IPS-11a (cell line): ENCODE data around the gene PYDC1.
"Not testable (repeated sequence)": the region's sequence is repeated elsewhere in the genome, so short reads cannot be mapped to it uniquely, and the experiment has no call there.

Experiments
- H3K4me3 ChIP-seq: one replicate; pipeline ENCODE4 v1.5.1; 2013; ENCODE audit warnings: low read depth, low read length, control low read depth

The PYDC1 gene

GRCh38 chr16:31223044-31223443, 6.1 kb upstream of the PYDC1 start:
- no peak overlapping the region for H3K4me3 ChIP-seq

GRCh38 chr16:31221357-31222160, 4.6 kb upstream of the PYDC1 start:
- no peak overlapping the region for H3K4me3 ChIP-seq

DNA sequence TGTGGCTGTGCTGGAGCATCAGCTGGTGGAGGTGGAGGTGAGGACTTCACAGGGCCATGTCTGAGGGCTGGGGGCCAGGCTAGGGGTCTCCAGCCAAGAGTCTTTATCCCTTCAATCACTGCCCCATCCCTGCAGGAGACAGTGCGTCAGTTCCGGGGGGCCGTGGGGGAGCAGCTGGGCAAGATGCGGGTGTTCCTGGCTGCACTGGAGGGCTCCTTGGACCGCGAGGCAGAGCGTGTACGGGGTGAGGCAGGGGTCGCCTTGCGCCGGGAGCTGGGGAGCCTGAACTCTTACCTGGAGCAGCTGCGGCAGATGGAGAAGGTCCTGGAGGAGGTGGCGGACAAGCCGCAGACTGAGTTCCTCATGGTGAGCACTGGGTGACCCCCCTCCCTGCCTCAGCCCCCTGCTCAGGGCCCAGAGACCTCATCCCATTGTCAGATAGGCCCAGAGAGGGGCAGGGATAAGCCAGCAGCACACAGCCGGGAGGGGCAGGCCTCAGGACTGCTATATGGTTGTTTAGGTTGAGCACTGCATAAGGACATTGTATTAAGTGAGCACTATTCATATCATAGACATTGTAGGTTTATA, 2.3 kb upstream of the PYDC1 start:
- H3K4me3 ChIP-seq, result no peak overlapping the region

DNA sequence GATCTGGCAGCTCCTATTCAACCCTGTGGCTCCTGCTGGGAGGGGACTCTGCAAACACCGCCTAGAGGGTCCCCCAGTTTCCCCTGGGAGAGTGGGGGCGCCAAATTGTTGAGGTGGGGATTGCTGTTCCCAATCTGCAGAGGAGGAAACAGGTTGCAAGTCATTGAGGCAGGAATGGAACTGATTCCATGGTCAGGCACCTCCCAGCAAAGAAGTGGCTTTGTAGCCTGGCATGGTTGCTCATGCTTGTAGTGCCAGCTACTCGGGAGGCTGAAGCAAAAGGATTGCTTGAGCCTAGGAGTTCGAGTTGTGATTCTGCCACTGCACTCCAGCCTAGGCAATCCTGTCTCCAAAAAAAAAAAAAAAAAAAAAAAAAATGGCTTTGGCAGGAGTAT, 198 bp upstream of the PYDC1 start:
- H3K4me3 ChIP-seq, result no peak overlapping the region

DNA sequence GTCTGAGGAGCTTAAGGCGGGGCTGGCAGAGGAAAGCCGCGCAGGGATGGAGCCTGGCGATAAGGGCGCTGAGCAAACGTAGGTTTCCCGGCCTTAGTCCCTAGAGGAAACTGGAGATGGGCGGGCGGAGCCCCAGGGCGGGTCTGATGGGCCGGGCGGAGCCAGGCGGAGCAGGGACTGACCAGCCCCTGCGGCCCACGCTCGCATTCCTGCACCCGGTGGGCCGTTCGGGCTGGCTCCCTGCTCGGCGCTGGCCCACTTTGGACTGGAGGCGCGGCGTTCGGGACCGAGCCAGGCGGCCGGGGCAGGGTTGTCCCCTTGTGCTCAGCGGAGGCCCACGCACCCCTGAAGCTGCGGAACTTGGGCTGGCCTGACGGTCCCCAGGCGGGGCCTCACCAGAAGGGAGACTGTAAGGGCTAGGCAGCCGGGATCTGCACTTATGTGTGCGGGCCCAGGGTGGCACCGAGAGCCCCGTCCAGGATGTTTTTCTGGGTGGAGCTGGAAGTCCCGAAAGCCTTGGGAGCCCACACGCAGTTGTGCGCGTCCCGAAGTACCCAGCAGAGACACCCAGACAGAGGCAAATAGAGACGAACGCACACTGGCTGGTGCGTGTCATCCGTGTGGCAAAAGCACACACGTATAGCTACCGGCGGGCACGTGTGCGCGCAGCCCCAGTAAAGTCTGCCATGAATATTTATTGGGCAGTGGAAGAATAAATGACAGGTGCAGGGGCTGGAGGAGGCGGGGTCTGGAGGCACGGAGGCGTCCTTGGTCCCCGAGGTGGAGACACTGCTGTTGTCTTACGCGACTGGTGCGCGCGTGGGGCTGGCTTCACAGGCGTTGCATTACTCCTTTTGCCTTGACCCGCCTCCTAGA, 1.4 kb downstream of the PYDC1 start:
- peak overlapping the region; percentile 48 for H3K4me3 ChIP-seq

GRCh38 chr16:31214708-31215286, 2.1 kb downstream of the PYDC1 start:
- H3K4me3 ChIP-seq, result peak overlapping the region; percentile 48

DNA sequence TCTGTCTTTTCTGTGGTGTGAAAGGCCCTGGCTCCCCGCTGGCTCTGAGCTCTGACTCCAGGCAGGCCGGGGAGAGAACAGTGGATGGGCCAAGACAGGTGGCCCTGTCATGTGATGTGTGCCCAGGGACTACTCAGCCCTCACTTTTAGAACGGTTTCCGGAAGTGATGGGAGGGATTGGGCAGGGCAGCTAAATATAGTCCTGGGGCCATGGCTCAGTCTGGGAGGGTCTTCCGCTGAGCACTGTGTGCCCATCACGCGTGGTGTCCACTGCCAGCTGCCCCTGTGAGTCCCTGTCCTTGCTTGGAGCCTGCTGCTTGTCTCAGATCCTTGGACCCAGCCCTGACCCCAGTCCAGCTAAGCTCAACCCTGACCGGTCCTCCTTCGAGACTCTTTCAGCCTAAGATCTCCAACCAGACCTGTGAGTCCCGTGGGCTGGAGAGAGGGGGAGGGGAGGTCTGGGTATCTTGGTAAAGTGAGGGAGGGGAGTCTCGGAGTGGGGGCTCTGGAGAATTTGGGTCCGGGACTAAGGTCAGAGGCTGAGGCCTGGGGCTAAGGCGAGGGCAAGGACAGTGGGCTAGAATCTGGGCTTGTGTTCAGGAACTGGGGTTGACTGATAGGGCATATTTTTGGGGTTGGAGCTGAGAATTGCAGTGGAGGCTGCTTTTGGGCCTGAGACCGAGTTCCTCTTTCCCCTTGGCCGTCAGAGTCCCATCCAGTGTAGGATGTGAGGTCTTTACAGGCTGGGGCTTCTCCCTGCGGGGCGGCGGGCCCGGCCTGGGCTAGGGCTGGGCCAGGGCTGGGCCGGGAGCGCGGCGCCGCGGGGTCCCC, 2.8 kb downstream of the PYDC1 start, which contains the start of gene TRIM72:
Gene TRIM72, plus strand, starts transcription at position 243 of the 831 bp plus-strand sequence. CDS start 620 bp downstream, outside the sequence.
- H3K4me3 ChIP-seq, result peak within 1 kb of the TSS; percentile 48

DNA sequence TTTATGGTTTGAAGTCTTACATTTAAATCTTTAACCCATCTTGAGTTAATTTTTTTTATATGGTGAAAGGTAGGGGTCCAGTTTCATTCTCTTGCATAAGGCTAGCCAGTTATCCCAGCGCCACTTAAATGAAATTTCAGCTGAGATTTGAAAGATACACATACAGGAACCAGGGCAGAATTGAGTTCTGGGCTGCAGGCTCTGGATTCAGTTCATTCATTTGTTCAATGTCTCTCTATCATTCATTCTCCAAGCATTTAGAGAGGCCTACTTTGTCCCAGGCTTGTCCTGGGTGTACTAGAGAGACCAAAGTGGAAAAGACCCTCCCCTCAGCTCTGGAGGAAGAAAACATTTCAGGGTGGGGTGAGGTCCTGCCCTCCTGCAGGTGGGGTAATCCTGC, 3.6 kb downstream of the PYDC1 start:
- H3K4me3 ChIP-seq, result no peak overlapping the region

GRCh38 chr16:31206776-31207175, 10.2 kb downstream of the PYDC1 start:
- no peak overlapping the region for H3K4me3 ChIP-seq

GRCh38 chr16:31204871-31205666, 11.9 kb downstream of the PYDC1 start:
- H3K4me3 ChIP-seq, result no peak overlapping the region

- H3K4me3 ChIP-seq, result peak within 1 kb of the TSS; percentile 79
These were observed 14.2 kb downstream of the PYDC1 start, which contains the start of gene PYCARD for GRCh38 chr16:31202414-31203375. PYCARD (minus strand) TSS chr16:31202760; CDS start chr16:31202690, 70 bp downstream.

DNA sequence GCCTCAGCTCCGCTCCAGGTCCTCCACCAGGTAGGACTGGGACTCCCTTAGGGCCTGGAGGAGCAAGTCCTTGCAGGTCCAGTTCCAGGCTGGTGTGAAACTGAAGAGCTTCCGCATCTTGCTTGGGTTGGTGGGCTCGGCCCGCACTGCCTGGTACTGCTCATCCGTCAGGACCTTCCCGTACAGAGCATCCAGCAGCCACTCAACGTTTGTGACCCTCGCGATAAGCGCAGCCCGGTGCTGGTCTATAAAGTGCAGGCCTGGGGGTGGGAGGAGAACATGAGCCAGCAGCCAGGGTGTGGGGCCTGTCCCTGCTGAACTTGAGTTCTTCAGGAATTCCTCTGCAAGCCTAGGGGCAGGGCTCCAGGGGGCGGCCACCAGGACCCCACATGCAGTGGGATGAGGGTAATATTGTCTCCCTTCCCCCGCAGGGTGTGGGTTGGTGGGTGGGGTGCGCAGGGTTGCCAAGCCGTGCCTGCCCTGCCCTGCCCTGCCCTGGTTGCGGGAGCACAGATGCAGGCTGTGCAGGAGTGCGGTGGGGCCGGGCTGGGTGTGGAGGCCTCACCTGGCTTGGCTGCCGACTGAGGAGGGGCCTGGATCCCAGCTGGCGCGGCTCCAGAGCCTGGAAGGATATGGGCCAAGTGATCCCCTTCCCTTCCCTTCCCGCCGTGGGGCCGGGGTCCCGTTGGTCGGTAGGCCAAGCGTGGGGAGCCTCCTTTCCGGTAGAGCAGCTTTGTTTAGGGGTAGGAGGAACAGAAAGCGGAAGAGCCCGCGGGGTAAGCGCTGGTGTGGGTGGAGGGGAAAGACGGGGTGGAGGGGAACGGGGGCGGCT, 15.1 kb downstream of the PYDC1 start:
- peak overlapping the region; percentile 79 for H3K4me3 ChIP-seq

DNA sequence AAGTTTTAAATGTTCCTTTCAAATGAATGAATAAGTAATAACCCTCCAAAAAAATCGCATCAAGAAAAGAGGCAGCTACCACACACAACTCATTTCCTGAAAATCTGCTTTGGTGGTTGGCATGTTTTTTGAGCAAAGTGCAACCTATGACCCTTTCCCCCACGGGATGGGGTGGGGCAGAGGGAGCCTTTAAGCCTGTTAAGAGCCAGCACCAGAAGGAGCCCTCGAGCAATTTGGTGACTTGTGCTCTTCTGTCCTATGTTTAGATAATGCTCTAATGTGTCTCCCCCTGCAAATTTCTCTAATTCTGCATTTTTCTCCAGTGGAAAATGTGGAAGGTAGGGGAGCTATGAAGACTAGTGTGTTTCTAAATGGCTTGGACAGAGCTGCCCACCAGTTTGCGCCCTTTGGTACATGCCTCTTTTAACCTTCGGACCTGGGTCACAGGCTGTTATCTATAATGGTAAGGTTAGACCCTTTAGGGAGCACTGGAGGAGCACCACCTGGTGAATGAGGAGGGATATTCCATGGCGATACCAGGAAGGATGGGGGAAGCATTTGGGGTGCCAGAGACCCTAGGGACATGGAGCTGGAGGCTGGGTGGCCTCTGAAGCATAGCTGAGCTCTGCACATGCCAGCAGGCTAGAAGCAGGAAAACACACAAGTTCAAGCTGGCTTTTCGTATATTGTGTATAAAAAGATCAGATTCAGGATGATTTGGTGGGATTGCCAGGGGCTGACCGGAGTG, 15.9 kb downstream of the PYDC1 start:
- peak overlapping the region; percentile 79 for H3K4me3 ChIP-seq

DNA sequence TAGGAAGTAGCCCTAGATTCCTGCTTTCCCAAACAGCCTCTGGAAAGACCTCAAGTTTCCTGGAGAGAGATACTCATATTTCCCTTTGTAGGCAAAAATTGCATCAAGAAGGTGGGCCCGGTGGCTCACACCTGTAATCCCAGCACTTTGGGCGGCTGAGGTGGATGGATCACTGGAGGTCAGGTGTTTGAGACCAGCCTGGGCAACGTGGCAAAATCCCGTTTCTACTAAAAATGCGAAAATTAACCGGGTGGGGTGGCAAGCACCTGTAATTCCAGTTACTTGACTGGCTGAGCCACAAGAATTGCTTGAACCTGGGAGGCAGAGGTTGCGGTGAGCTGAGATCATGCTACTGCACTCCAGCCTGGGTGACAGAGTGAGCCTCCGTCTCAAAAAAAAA, 16.8 kb downstream of the PYDC1 start:
- H3K4me3 ChIP-seq, result not testable (repeated sequence)

DNA sequence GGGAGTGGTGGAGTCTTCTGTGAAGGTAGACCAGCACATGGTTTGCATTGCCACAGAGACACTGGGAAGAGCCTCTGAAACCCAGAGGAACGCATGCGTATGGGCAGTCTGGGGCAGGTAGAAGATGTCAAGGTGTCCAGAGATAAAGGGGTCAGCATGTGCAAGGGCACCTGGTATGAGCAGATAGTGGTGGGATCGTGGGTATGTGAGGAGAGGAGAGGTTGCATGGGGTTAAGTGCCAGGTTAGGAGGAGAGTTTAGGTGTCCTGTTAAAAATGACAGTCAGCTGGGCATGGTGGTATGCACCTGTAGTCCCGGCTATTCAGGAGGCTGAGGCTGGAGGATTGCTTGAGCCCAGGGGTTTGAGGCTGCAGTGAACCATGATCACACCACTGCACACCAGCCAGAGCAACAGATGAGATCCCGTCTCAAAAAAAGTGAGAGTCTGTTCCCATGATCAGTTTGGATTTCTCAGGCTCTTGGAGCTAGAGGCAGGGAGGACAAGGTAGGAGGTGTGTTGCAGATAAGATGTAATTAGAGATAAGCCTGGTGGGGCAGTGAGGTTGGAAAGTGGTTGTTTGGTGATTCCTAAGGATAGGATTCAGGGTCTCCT, 17.4 kb downstream of the PYDC1 start:
- no peak overlapping the region for H3K4me3 ChIP-seq

GRCh38 chr16:31198207-31198882, 18.6 kb downstream of the PYDC1 start:
- no peak overlapping the region for H3K4me3 ChIP-seq
